Upper lobe of right lung (tissue), 1 donor: ENCODE data around the gene FAM222B. TPM values are rescaled to one million over a fixed set of nuclear protein-coding genes. Genes with fewer than 3 reads are reported as not detected.

Source experiments
- ATAC-seq: fragments of 200-7000 bp; cut with Tn5 transposase; one replicate; pipeline ENCODE4 v1.9.1; 2020; ENCODE audit warnings: mild to moderate bottlenecking, moderate library complexity
- DNase-seq: peaks from one replicate; pipeline ENCODE4 v3.0.0-alpha.2; 2020
- H3K27ac ChIP-seq: fragments of 200-600 bp; one replicate; pipeline ENCODE4 v1.8.0; 2022
- H3K27me3 ChIP-seq: fragments of 200-600 bp; one replicate; pipeline ENCODE4 v1.8.0; 2022; ENCODE audit warnings: mild to moderate bottlenecking
- H3K36me3 ChIP-seq: fragments of 200-600 bp; one replicate; pipeline ENCODE4 v1.8.0; 2022
- H3K4me1 ChIP-seq: fragments of 200-600 bp; one replicate; pipeline ENCODE4 v1.8.0; 2022
- H3K4me3 ChIP-seq: fragments of 200-600 bp; one replicate; pipeline ENCODE4 v1.8.0; 2022; ENCODE audit warnings: mild to moderate bottlenecking
- H3K9me3 ChIP-seq: fragments of 200-600 bp; one replicate; pipeline ENCODE4 v1.8.0; 2022
- intact Hi-C: fragments of 100-400 bp; cut with DNase I; formaldehyde crosslinking; loops from one replicate; pipeline ENCODE4 v1.11.0; 2022
- total RNA-seq: library from RNA; stranded (reverse); fragmentation: NEBNext Ultra II Directional; extraction: Animal tissue kit (Norgen Biotek cat#: 25700); gene quantifications from one replicate; pipeline ENCODE4 v1.2.1, GENCODE V29; 2021
- TF ChIP-seq, protein P1 (sequence below): fragments of 200-600 bp; IDR thresholded peaks from one replicate; pipeline ENCODE4 v1.8.0; 2022; ENCODE audit warnings: antibody characterized with exemption
- donor health status: DM: no; HTN: yes; CAD: no; lungs with severe emphysema.

FAM222B gene
- total RNA-seq, 1 donor from 2014 or later: 22.2 TPM

- ATAC-seq: peak; percentile 47
- Histone ChIP-seq H3K27ac (peak overlapping the region; percentile 94), H3K36me3 (peaks cover 25% of the 10 kb centered on the region), H3K9me3 (no peaks in the 10 kb centered on the region), H3K4me3 (peak overlapping the region; percentile 10), H3K4me1 (peaks cover 59% of the 10 kb centered on the region), H3K27me3 (no peaks in the 10 kb centered on the region)
- TF ChIP-seq, protein P1, sequence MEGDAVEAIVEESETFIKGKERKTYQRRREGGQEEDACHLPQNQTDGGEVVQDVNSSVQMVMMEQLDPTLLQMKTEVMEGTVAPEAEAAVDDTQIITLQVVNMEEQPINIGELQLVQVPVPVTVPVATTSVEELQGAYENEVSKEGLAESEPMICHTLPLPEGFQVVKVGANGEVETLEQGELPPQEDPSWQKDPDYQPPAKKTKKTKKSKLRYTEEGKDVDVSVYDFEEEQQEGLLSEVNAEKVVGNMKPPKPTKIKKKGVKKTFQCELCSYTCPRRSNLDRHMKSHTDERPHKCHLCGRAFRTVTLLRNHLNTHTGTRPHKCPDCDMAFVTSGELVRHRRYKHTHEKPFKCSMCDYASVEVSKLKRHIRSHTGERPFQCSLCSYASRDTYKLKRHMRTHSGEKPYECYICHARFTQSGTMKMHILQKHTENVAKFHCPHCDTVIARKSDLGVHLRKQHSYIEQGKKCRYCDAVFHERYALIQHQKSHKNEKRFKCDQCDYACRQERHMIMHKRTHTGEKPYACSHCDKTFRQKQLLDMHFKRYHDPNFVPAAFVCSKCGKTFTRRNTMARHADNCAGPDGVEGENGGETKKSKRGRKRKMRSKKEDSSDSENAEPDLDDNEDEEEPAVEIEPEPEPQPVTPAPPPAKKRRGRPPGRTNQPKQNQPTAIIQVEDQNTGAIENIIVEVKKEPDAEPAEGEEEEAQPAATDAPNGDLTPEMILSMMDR: no peak
- peak; percentile 90 for DNase-seq
- intact Hi-C loops: no loop called here
Observed at GRCh38 chr17:28747051-28747691, 95.4 kb downstream of the FAM222B start.

DNA sequence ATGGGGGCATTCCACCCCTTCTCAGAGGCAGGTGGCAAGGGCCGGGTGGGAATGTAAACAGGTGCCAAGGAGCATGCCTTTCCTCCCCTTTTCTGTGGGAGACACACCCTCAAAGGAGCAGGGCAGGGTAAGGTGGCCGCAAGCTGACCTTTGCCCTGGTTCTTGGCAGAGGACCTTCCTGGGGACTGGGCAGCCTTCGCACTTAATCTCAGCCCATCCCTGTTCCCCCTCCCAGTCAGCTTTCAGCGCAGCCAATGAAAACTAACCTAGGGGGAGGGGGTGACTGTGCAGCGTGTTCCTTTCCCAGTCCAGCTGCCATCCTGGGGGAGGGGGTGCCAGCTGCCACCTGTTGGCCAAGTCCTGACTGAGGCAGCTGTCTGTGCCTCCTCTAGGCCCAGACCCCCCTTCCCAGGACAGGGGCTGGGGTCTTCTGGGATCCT lies 96.0 kb downstream of the FAM222B start:
- peak; percentile 44 for ATAC-seq
- H3K36me3 ChIP-seq: peaks cover 25% of the 10 kb centered on the region
- no peaks in the 10 kb centered on the region for H3K27me3 ChIP-seq
- H3K9me3 ChIP-seq: no peaks in the 10 kb centered on the region
- DNase-seq: peak; percentile 87
- peak overlapping the region; percentile 10 for H3K4me3 ChIP-seq
- H3K27ac ChIP-seq: peak overlapping the region; percentile 94
- intact Hi-C loops: no loop called here
- H3K4me1 ChIP-seq: peaks cover 59% of the 10 kb centered on the region
- TF ChIP-seq, protein P1: no peak

- TF ChIP-seq, protein P1: no peak
- H3K27ac ChIP-seq: peak overlapping the region; percentile 94
- ATAC-seq (peak; percentile 1), DNase-seq (peak; percentile 79)
- H3K27me3 ChIP-seq: no peaks in the 10 kb centered on the region
- intact Hi-C loops: no loop called here
- H3K9me3 ChIP-seq: no peaks in the 10 kb centered on the region
- H3K4me1 ChIP-seq: peaks cover 62% of the 10 kb centered on the region
- peaks cover 25% of the 10 kb centered on the region for H3K36me3 ChIP-seq
- peak overlapping the region; percentile 77 for H3K4me3 ChIP-seq
Observed at GRCh38 chr17:28745786-28746411, 96.7 kb downstream of the FAM222B start.

DNA sequence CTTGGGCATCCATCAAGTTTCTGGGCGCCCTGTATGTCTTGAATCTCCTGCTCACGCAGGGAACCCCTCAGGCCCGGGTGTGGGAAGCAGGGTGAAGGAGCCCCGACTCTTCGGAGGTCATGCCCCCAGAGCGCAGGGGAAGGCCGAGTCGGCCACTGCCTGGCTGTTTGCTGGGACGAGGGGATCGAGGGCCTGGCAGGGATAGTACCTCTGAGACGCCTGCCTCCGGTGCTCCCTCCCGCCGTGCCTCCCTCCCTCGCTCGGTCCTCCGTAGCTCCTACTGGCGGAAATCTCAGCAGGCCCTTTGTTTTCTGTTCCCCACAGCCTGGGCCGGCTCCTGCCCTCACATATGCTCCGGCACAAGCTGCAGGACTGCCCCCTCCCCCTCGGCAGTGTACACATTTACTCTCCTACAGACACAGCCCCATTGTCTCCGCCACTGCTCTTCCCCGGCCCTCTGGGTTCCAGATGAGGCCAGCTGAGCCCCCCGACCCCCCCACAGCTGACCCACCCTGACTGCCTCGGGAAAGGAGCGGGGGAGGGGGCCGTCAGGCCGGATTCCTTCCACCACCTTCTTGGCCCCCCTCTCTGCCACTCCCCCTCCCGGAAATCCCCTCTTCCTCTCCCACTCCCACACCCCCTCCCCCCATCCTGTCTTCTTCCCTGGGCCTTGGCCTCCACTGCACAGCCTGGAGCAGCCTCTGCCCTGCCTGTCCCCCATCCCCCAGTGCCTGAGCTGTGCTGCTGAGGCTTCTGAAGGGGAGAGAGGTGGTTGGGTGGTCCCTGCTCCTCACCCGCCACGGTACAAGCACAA lies 97.4 kb downstream of the FAM222B start:
- no peaks in the 10 kb centered on the region for H3K27me3 ChIP-seq
- H3K9me3 ChIP-seq: no peaks in the 10 kb centered on the region
- H3K4me1 ChIP-seq: peaks cover 58% of the 10 kb centered on the region
- H3K4me3 ChIP-seq: peak overlapping the region; percentile 77
- DNase-seq: no peak
- H3K36me3 ChIP-seq: peaks cover 25% of the 10 kb centered on the region
- intact Hi-C loops: no loop called here
- peak overlapping the region; percentile 94 for H3K27ac ChIP-seq
- TF ChIP-seq, protein P1: no peak
- ATAC-seq: no peak

- H3K27me3 ChIP-seq: no peaks in the 10 kb centered on the region
- DNase-seq (peak; percentile 87), ATAC-seq (peak; percentile 4)
- intact Hi-C loops: no loop called here
- H3K27ac ChIP-seq: peak overlapping the region; percentile 94
- H3K36me3 ChIP-seq: peaks cover 20% of the 10 kb centered on the region
- H3K9me3 ChIP-seq: no peaks in the 10 kb centered on the region
- H3K4me1 ChIP-seq: peaks cover 49% of the 10 kb centered on the region
- H3K4me3 ChIP-seq: peak overlapping the region; percentile 77
- TF ChIP-seq, protein P1: no peak
Observed at GRCh38 chr17:28744104-28744971, 98.3 kb downstream of the FAM222B start.
